ENCODE results near the gene PRPF40B.
"Not testable (repeated sequence)": the region's sequence is repeated elsewhere in the genome, so short reads cannot be mapped to it uniquely, and the experiment has no call there.

Gene PRPF40B

GRCh38 chr12:49609059-49609874, 14.1 kb upstream of the PRPF40B start:
- in situ Hi-C loops (cut with MboI; ENCODE audit: low sequenced_read_pairs), result no loop called here

- in situ Hi-C loops (cut with MboI; ENCODE audit: low sequenced_read_pairs), result no loop called here
These were observed 13.5 kb upstream of the PRPF40B start for GRCh38 chr12:49609875-49610154.

- in situ Hi-C loops (cut with MboI; ENCODE audit: low sequenced_read_pairs), result not testable (repeated sequence)
These were observed 12.6 kb upstream of the PRPF40B start for GRCh38 chr12:49610785-49611184.

- in situ Hi-C loops (cut with MboI; ENCODE audit: low sequenced_read_pairs), result no loop called here
These were observed 11.2 kb upstream of the PRPF40B start for GRCh38 chr12:49612210-49612609.

- in situ Hi-C loops (cut with MboI; ENCODE audit: low sequenced_read_pairs), result no loop called here
These were observed 7.6 kb upstream of the PRPF40B start for GRCh38 chr12:49615725-49616124.

- in situ Hi-C loops (cut with MboI; ENCODE audit: low sequenced_read_pairs), result no loop called here
These were observed 6.7 kb upstream of the PRPF40B start for GRCh38 chr12:49616533-49617219.

GRCh38 chr12:49618576-49618975, 4.8 kb upstream of the PRPF40B start:
- in situ Hi-C loops (cut with MboI; ENCODE audit: low sequenced_read_pairs), result no loop called here

- in situ Hi-C loops (cut with MboI; ENCODE audit: low sequenced_read_pairs), result no loop called here
These were observed 4.1 kb upstream of the PRPF40B start for GRCh38 chr12:49619286-49619685.

- in situ Hi-C loops (cut with MboI; ENCODE audit: low sequenced_read_pairs), result no loop called here
These were observed 1.5 kb upstream of the PRPF40B start for GRCh38 chr12:49621651-49622500.

- in situ Hi-C loops (cut with MboI; ENCODE audit: low sequenced_read_pairs), result no loop called here
These were observed 740 bp upstream of the PRPF40B start for GRCh38 chr12:49622501-49623141.

- in situ Hi-C loops (cut with MboI; ENCODE audit: low sequenced_read_pairs), result no loop called here
These were observed 1.7 kb downstream of the PRPF40B start for GRCh38 chr12:49624921-49625577.

GRCh38 chr12:49626169-49626835, 2.9 kb downstream of the PRPF40B start:
- in situ Hi-C loops (cut with MboI; ENCODE audit: low sequenced_read_pairs), result no loop called here

- in situ Hi-C loops (cut with MboI; ENCODE audit: low sequenced_read_pairs), result no loop called here
These were observed 3.5 kb downstream of the PRPF40B start for GRCh38 chr12:49626836-49627235.

GRCh38 chr12:49627752-49628360, 4.5 kb downstream of the PRPF40B start:
- in situ Hi-C loops (cut with MboI; ENCODE audit: low sequenced_read_pairs), result no loop called here

- in situ Hi-C loops (cut with MboI; ENCODE audit: low sequenced_read_pairs), result no loop called here
These were observed 8.1 kb downstream of the PRPF40B start for GRCh38 chr12:49631336-49631907.

- in situ Hi-C loops (cut with MboI; ENCODE audit: low sequenced_read_pairs), result no loop called here
These were observed 9.0 kb downstream of the PRPF40B start for GRCh38 chr12:49632401-49632800.

GRCh38 chr12:49632986-49633702, 9.8 kb downstream of the PRPF40B start:
- in situ Hi-C loops (cut with MboI; ENCODE audit: low sequenced_read_pairs), result no loop called here

- in situ Hi-C loops (cut with MboI; ENCODE audit: low sequenced_read_pairs), result no loop called here
These were observed 10.5 kb downstream of the PRPF40B start for GRCh38 chr12:49633703-49634345.

Data from HL-60/S4 treated with phorbol 12-myristate 13-acetate at 8.2 ng/mL for 4 days and 3 days (cell line).